IPS DF 19.7 (cell line): ENCODE results near the gene TNK2.
"Not testable (repeated sequence)": the region's sequence is repeated elsewhere in the genome, so short reads cannot be mapped to it uniquely, and the experiment has no call there.

ENCODE experiments used
- DNase-seq: peaks from one replicate; pipeline ENCODE4 v3.0.0-alpha.2; 2013; ENCODE audit warnings: low read depth, low spot score

Gene TNK2

GRCh38 chr3:195870442-195870841, 37.9 kb downstream of the TNK2 start:
- no peak for DNase-seq

- no peak for DNase-seq
These were observed 38.8 kb downstream of the TNK2 start for GRCh38 chr3:195869413-195870001.

- no peak for DNase-seq
These were observed 39.4 kb downstream of the TNK2 start for GRCh38 chr3:195868866-195869412.

GRCh38 chr3:195868336-195868865, 40.0 kb downstream of the TNK2 start:
- no peak for DNase-seq

- no peak for DNase-seq
These were observed 40.6 kb downstream of the TNK2 start for GRCh38 chr3:195867631-195868335.

- no peak for DNase-seq
These were observed 41.5 kb downstream of the TNK2 start for GRCh38 chr3:195866686-195867511.

GRCh38 chr3:195865752-195866151, 42.6 kb downstream of the TNK2 start:
- DNase-seq, result no peak

GRCh38 chr3:195863121-195864061, 45.0 kb downstream of the TNK2 start:
- no peak for DNase-seq

GRCh38 chr3:195862318-195862717, 46.0 kb downstream of the TNK2 start:
- DNase-seq, result not testable (repeated sequence)

GRCh38 chr3:195860456-195860855, 47.9 kb downstream of the TNK2 start:
- DNase-seq, result no peak

GRCh38 chr3:195859846-195860411, 48.4 kb downstream of the TNK2 start:
- no peak for DNase-seq

- DNase-seq, result no peak
These were observed 49.1 kb downstream of the TNK2 start for GRCh38 chr3:195859061-195859845.

GRCh38 chr3:195856410-195857084, 51.8 kb downstream of the TNK2 start:
- DNase-seq, result no peak

- no peak for DNase-seq
These were observed 52.6 kb downstream of the TNK2 start for GRCh38 chr3:195855471-195856409.

- no peak for DNase-seq
These were observed 53.6 kb downstream of the TNK2 start for GRCh38 chr3:195854628-195855294.

GRCh38 chr3:195853996-195854395, 54.4 kb downstream of the TNK2 start:
- DNase-seq, result no peak

GRCh38 chr3:195853036-195853435, 55.3 kb downstream of the TNK2 start:
- DNase-seq, result no peak
